GM21786 (cell line): ENCODE measurements around the gene TPRA1.

Experiments
- ATAC-seq: cut with Tn5 transposase; IDR thresholded peaks from one replicate; pipeline ENCODE4 v1.9.1; 2021; ENCODE audit not compliant: unreplicated experiment

The TPRA1 gene

GRCh38 chr3:127593178-127593577 is 2.6 kb upstream of the TPRA1 start:
- ATAC-seq: no peak

- ATAC-seq: peak; percentile 27
Observed at GRCh38 chr3:127590282-127590592, 296 bp downstream of the TPRA1 start.

- ATAC-seq: peak; percentile 1
Observed at GRCh38 chr3:127589600-127590281, 792 bp downstream of the TPRA1 start.

GRCh38 chr3:127588806-127589577 is 1.5 kb downstream of the TPRA1 start:
- ATAC-seq: no peak

GRCh38 chr3:127587876-127588275 is 2.7 kb downstream of the TPRA1 start:
- ATAC-seq: no peak

GRCh38 chr3:127585813-127586413 is 4.6 kb downstream of the TPRA1 start:
- no peak for ATAC-seq

GRCh38 chr3:127585163-127585812 is 5.2 kb downstream of the TPRA1 start:
- no peak for ATAC-seq

- ATAC-seq: no peak
Observed at GRCh38 chr3:127584734-127585133, 5.8 kb downstream of the TPRA1 start.

- no peak for ATAC-seq
Observed at GRCh38 chr3:127580327-127581060, 10.0 kb downstream of the TPRA1 start.

- ATAC-seq: no peak
Observed at GRCh38 chr3:127578802-127579201, 11.7 kb downstream of the TPRA1 start.

GRCh38 chr3:127578168-127578567 is 12.4 kb downstream of the TPRA1 start:
- ATAC-seq: no peak

- no peak for ATAC-seq
Observed at GRCh38 chr3:127577448-127577847, 13.1 kb downstream of the TPRA1 start.

GRCh38 chr3:127574880-127575878 is 15.4 kb downstream of the TPRA1 start:
- peak; percentile 82 for ATAC-seq

- no peak for ATAC-seq
Observed at GRCh38 chr3:127573912-127574311, 16.6 kb downstream of the TPRA1 start.

GRCh38 chr3:127573401-127573800 is 17.1 kb downstream of the TPRA1 start:
- no peak for ATAC-seq

GRCh38 chr3:127572735-127573134 is 17.8 kb downstream of the TPRA1 start:
- ATAC-seq: no peak

GRCh38 chr3:127572186-127572585 is 18.3 kb downstream of the TPRA1 start:
- ATAC-seq: no peak

GRCh38 chr3:127570520-127570919 is 20.0 kb downstream of the TPRA1 start:
- ATAC-seq: no peak

- ATAC-seq: no peak
Observed at GRCh38 chr3:127569160-127569559, 21.4 kb downstream of the TPRA1 start.

GRCh38 chr3:127568586-127568985 is 21.9 kb downstream of the TPRA1 start:
- no peak for ATAC-seq
